ENCODE results near the gene RBMS3. TPM values are rescaled to one million over a fixed set of nuclear protein-coding genes. Genes with fewer than 3 reads are reported as not detected.

RBMS3 gene
- total and polyA plus RNA-seq, 2 of the 8 experiments (the other 6 are each of a cell fraction or from before 2014, with no cell fraction given), result 3.7 to 6.9 TPM

GRCh38 chr3:29619676-29620075 is 338.8 kb downstream of the RBMS3 start (continued):
- TF ChIP-seq CHD7 (IDR thresholded peaks at IDR 0.05; ENCODE audit: insufficient replicate concordance, low read length), result no peak
- TF ChIP-seq RNF2 (IDR thresholded peaks at IDR 0.05; ENCODE audit: borderline replicate concordance, low read depth, low read length, missing control alignments, poor library complexity, severe bottlenecking), result no peak
- no peak for TF ChIP-seq TAF7 (optimal IDR thresholded peaks at IDR 0.05; ENCODE audit: borderline replicate concordance, low read depth, low read length)
- no peak for TF ChIP-seq BCL11A (IDR thresholded peaks at IDR 0.05; ENCODE audit: low read depth in 2 of 2, low read length in 2 of 2)
- no peak for TF ChIP-seq GTF2F1 (IDR thresholded peaks at IDR 0.05; ENCODE audit: borderline replicate concordance, low read depth, low read length)
- TF ChIP-seq TCF12 (IDR thresholded peaks at IDR 0.05; ENCODE audit: low read depth, low read length), result no peak
- no peak for TF ChIP-seq POU5F1 (IDR thresholded peaks at IDR 0.05; ENCODE audit: low read depth, low read length)
- TF ChIP-seq JUND (IDR thresholded peaks at IDR 0.05; ENCODE audit: low read length), result no peak
- TF ChIP-seq HDAC6 (IDR thresholded peaks at IDR 0.05; ENCODE audit: low read depth, low read length), result no peak
- TF ChIP-seq ASH2L (IDR thresholded peaks at IDR 0.05; ENCODE audit: low read length), result no peak
